COLO829 (cell line): Measurements from ENCODE around the gene FOLR2.
"Not testable (repeated sequence)": the region's sequence is repeated elsewhere in the genome, so short reads cannot be mapped to it uniquely, and the experiment has no call there.

Source experiments
- DNase-seq: peaks from one replicate; pipeline ENCODE4 v3.0.0; 2012; ENCODE audit warnings: low spot score

Gene FOLR2

DNA sequence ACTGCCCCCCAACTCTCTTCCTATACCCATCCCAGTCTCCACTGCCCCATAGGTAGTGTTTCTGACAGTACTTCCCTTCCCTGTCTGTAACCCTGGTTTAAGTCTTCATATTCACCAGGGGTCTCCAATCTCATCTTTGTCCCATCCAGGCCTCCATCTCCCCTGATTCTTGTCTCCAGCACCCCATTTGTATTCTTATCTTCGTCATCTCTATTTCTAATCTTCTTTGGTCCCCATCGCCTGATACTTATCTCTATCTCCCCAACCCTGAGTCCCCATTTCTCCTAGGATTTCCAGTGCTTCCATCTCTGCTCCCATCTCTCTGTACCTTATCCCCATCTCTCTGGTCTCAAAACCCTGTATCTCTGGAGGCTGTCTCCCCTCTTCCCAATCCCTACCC lies 25.5 kb downstream of the FOLR2 start:
- DNase-seq = no peak

DNA sequence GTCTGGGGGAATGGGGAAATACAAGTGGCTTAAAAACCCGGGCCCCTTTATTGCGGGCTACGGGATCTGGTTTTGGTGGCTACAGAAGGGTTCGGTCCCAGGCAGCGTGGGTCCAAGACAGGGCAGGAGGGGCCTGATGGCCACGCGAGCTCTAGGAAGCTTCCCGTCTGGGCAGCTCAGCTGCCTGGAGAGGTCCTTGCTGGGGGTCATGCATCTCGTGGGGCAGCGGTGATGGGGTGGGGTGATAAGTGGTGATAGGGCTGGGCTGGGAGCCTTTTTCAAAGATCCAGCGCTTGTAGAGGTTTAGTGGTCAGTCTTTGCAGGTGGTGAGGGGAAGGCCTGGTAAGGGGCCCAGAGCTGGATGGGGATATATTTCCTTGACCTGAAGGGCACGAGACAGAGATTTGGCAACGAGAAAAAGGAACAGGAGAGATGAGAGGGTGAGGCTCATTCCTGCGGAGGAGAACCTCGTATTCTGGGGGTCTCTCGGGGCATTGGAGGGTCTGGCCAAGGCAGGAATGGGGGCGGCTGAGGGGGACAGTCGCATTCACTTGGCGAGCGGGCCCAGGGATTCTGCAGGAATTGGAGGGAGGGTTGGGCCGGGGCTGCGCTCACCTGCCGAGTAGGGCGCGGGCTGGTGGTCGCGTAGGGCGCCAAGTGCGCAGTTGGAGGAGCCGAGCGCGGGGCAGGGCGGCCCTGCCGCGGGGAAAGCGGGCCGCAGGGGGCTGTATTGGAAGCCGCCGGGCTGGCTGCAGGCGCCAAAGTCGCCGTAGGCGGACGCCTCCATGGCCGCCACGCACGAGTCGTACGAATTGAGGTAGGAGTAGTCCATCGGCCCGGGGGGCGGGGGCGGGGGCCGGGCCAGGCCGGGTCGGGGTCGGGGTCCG lies 26.8 kb downstream of the FOLR2 start:
- DNase-seq = no peak

DNA sequence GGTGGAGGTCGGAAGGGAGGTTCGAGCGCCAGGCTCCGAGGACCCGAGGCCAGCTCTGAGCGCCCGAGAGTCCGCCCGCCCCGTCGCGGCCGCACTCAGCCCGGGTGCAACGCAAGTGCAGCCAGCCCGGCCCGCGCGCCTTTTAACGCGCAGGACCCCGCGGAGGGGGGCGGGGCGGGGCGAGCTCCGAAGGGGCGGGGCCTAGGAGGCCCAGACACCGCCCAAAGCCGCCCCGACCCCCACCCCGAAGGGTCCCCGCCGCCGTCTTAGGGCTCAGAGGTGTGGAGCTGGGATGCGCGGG lies 27.4 kb downstream of the FOLR2 start, which contains the start of gene PHOX2A:
TSS of gene PHOX2A (minus strand) at position 117 of the 301 bp plus-strand sequence. CDS start 172 bp downstream, outside the sequence.
- DNase-seq = no peak

GRCh38 chr11:72244361-72245262 lies 28.0 kb downstream of the FOLR2 start:
- no peak for DNase-seq

GRCh38 chr11:72245263-72245816 lies 28.7 kb downstream of the FOLR2 start:
- no peak for DNase-seq

DNA sequence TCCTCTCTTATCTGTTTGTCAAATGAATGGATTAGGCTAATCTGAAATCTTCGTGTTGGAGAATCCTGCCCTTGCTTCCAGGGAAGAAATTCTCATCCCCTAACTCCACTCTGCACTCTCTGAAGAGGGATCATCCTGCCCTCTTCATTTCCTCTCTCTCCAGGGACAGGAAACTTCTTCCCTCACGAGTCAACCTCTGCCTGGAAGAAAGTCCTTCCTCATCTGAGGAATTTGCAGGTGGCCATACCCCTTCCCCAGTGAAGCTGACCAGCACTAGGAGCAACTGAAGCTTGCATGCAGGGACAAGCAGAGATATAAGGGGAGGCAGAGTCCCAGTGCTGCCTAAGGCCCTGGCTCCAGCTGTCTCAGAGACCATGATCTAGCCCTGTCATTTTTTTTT lies 31.0 kb downstream of the FOLR2 start:
- no peak for DNase-seq

GRCh38 chr11:72249961-72250360 lies 33.4 kb downstream of the FOLR2 start:
- no peak for DNase-seq

GRCh38 chr11:72250661-72251464 lies 34.3 kb downstream of the FOLR2 start:
- no peak for DNase-seq

- no peak for DNase-seq
Observed at GRCh38 chr11:72251614-72252013, 35.0 kb downstream of the FOLR2 start.

- DNase-seq = no peak
Observed at GRCh38 chr11:72253392-72253791, 36.8 kb downstream of the FOLR2 start.

DNA sequence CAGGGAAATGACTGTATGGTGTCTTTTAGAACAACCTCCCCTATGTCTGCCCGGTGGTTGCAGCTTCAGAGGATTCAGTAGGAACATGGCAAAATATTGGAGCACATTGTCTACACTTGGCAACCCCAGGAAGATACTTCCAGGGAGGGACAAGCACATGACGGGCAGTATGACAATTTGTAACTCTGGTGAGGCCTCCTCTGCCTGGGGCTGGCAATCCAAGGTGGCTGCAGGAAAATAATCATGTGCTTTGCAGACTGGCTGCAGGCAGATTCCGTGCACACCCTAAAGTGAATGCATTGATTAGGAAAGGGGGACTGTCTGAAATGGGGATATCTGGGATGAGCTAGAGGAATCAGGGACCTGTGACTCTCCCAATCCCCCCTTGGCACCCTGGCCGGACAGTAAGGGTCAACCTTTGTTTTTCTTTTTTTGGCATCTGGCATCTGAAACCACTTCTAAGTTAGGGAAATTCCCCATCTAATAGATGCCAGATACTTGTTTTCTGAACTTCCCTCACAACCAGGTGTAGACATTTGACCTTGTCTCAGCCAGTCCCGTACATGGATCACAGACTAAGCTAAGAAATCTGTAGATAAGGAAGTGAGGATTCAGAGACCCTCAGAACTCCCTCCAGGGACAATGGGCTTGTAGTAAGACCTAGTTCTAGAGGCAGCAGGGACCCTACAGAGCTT lies 37.9 kb downstream of the FOLR2 start:
- DNase-seq = no peak

DNA sequence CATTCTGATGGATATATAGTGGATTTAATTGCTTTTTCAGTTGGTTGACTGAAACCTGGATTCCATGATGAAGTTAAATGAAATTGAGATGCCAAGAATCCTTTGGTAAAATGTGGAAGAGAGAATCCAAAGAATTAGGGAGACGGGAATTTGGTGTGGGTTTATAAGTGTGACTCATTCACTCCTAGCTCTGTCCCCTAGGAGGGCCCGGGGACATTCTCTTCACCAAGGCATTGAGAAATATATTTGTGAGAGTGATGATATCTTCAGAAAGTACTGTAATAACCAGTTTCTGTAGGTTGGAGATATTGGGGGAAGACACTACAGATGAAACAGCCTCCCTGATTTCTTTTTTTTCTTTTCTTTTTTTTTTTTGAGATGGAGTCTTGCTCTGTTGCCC lies 41.0 kb downstream of the FOLR2 start:
- DNase-seq = no peak

- no peak for DNase-seq
Observed at GRCh38 chr11:72259490-72259889, 42.9 kb downstream of the FOLR2 start.

GRCh38 chr11:72260574-72260973 lies 44.0 kb downstream of the FOLR2 start:
- DNase-seq = no peak

- no peak for DNase-seq
Observed at GRCh38 chr11:72263361-72263760, 46.8 kb downstream of the FOLR2 start.

DNA sequence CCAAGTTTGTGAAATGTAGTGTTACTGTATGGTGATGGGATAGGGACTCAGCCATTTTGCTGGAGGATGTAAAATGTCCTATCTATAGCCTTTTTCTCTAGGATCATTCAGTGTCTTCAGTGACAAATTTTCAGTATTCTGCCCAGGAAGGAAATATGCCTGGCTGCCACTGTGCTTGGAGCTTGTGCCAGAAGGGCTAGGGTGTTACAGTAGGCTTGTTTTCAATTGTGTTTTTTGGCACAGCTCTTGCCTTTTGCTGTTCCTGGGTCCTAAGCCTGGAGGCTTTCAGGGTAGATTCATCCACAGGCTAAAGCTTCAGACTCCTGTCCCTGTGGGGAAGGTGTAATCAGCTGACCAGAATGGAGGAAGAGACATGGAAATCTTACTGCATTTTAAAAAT lies 49.4 kb downstream of the FOLR2 start:
- no peak for DNase-seq

GRCh38 chr11:72266960-72267359 lies 50.4 kb downstream of the FOLR2 start:
- not testable (repeated sequence) for DNase-seq

GRCh38 chr11:72267956-72268617 lies 51.5 kb downstream of the FOLR2 start:
- DNase-seq = no peak
